H1 (cell line): ENCODE results near the gene DYDC2. TPM values are rescaled to one million over a fixed set of nuclear protein-coding genes. Genes with fewer than 3 reads are reported as not detected.

Experiments
- CTCF ChIA-PET: fragments of 300-600 bp; sonication (Branson Sonifier 250); formaldehyde crosslinking; loops from one replicate; lab custom pipeline; 2021; ENCODE audit not compliant: partially characterized antibody; lab: Charles Lee
- POLR2A ChIA-PET: fragments of 300-600 bp; sonication (Branson Sonifier 250); formaldehyde crosslinking; loops from one replicate; lab custom pipeline; 2021; ENCODE audit warnings: inconsistent platforms; ENCODE audit not compliant: partially characterized antibody; lab: Charles Lee
- DNase-seq, 2 experiments: peaks; one replicate each; pipeline versions ENCODE4 v3.0.0 to v3.0.0-alpha.2; 2010 to 2022; ENCODE audit warnings: low spot score in 2 of 2, low read depth in 1 of 2, mixed read lengths in 1 of 2
- FAIRE-seq: peaks from 2 replicates; lab custom pipeline; 2011; peaks lifted over from hg19 to GRCh38; lab: Jason Lieb, UNC
- H2AFZ ChIP-seq: 2 replicates; pipeline ENCODE4 v1.8.1; 2012; ENCODE audit warnings: low read length, inconsistent platforms
- H2AK5ac ChIP-seq: 2 replicates; pipeline ENCODE4 v1.6.1; 2013; ENCODE audit warnings: low read depth, low read length
- H2BK120ac ChIP-seq: replicated peaks from 2 replicates; pipeline ENCODE3; 2013; ENCODE audit warnings: low read depth, low read length, inconsistent platforms
- H2BK12ac ChIP-seq: 2 replicates; pipeline ENCODE4 v1.6.1; 2013; ENCODE audit warnings: low read depth, low read length
- H2BK15ac ChIP-seq: 2 replicates; pipeline ENCODE4 v1.6.1; 2013; ENCODE audit warnings: low read length
- H2BK20ac ChIP-seq: 2 replicates; pipeline ENCODE4 v1.6.1; 2013; ENCODE audit warnings: low read length
- H2BK5ac ChIP-seq: 2 replicates; pipeline ENCODE4 v1.6.1; 2013; ENCODE audit warnings: low read depth, low read length
- H3K14ac ChIP-seq: 2 replicates; pipeline ENCODE4 v1.6.1; 2013; ENCODE audit warnings: inconsistent platforms; ENCODE audit not compliant: insufficient read length
- H3K18ac ChIP-seq: 2 replicates; pipeline ENCODE4 v1.6.1; 2013; ENCODE audit warnings: low read length; ENCODE audit errors: extremely low read depth
- H3K23ac ChIP-seq: 2 replicates; pipeline ENCODE4 v1.6.1; 2013; ENCODE audit warnings: inconsistent platforms; ENCODE audit not compliant: insufficient read length
- H3K23me2 ChIP-seq: 2 replicates; pipeline ENCODE4 v1.6.1; 2013; ENCODE audit warnings: low read depth, low read length
- H3K27ac ChIP-seq: 2 replicates; pipeline ENCODE4 v1.6.1; 2011; ENCODE audit warnings: low read depth, low read length, inconsistent platforms
- H3K27me3 ChIP-seq, 4 experiments: replicated peaks in 1 of 4; 1 replicate in 1 of 4; 2 replicates in 3 of 4; pipeline versions ENCODE4 v1.6.1 to v1.8.1; 2011 to 2013; ENCODE audit warnings: low read length in 3 of 4, mild to moderate bottlenecking in 3 of 4, inconsistent platforms in 2 of 4, mixed read lengths in 2 of 4, moderate library complexity in 1 of 4; ENCODE audit not compliant: control insufficient read depth in 3 of 4, insufficient read depth in 3 of 4; ENCODE audit errors: extremely low read depth in 1 of 4
- H3K36me3 ChIP-seq, 4 experiments: 2 replicates each; pipeline versions ENCODE4 v1.6.1 to v1.8.1; 2011 to 2013; ENCODE audit warnings: mild to moderate bottlenecking in 4 of 4, low read length in 3 of 4, moderate library complexity in 2 of 4, control low read depth in 1 of 4, inconsistent platforms in 1 of 4; ENCODE audit not compliant: insufficient read depth in 4 of 4, control insufficient read depth in 2 of 4
- H3K4ac ChIP-seq: replicated peaks from 2 replicates; pipeline ENCODE3; 2013; ENCODE audit warnings: low read length, low read depth, mixed read lengths, inconsistent platforms; ENCODE audit not compliant: insufficient read length
- H3K4me1 ChIP-seq, 4 experiments: replicated peaks in 1 of 4; 1 replicate in 1 of 4; 2 replicates in 3 of 4; pipeline versions ENCODE4 v1.6.1 to v1.8.1; 2011 to 2013; ENCODE audit warnings: low read length in 3 of 4, inconsistent platforms in 2 of 4, mixed read lengths in 1 of 4; ENCODE audit not compliant: insufficient read depth in 4 of 4, control insufficient read depth in 3 of 4
- H3K4me2 ChIP-seq, 2 experiments: 2 replicates each; pipeline versions ENCODE4 v1.6.1 to v1.8.1; 2011 to 2013; ENCODE audit warnings: low read depth in 2 of 2, low read length in 2 of 2, control low read depth in 1 of 2, inconsistent platforms in 1 of 2, mild to moderate bottlenecking in 1 of 2; ENCODE audit not compliant: insufficient read depth in 1 of 2
- H3K4me3 ChIP-seq, 4 experiments: fragments of 200-600, 300-600 bp in 1 of 4; sonication (generic), shearing (Covaris generic), sonication (Bioruptor Twin) in 1 of 4; 2 replicates each; pipeline versions ENCODE4 v1.5.1 to v1.8.1; 2011 to 2016; ENCODE audit warnings: low read length in 4 of 4, low read depth in 3 of 4, control low read depth in 2 of 4, inconsistent platforms in 2 of 4, mild to moderate bottlenecking in 2 of 4, mixed read lengths in 1 of 4, moderate library complexity in 1 of 4; ENCODE audit not compliant: insufficient read depth in 2 of 4; ENCODE audit errors: extremely low read depth in 1 of 4
- H3K56ac ChIP-seq: replicated peaks from 2 replicates; pipeline ENCODE3; 2013; ENCODE audit warnings: low read depth, mild to moderate bottlenecking, mixed read lengths, low read length, inconsistent platforms; ENCODE audit not compliant: insufficient read length
- H3K79me1 ChIP-seq: 2 replicates; pipeline ENCODE4 v1.6.1; 2013; ENCODE audit warnings: low read depth, low read length, control low read depth
- H3K79me2 ChIP-seq, 2 experiments: 2 replicates each; pipeline versions ENCODE4 v1.6.1 to v1.8.1; 2012 to 2013; ENCODE audit warnings: low read length in 2 of 2, mild to moderate bottlenecking in 2 of 2, inconsistent platforms in 1 of 2; ENCODE audit not compliant: insufficient read depth in 2 of 2, control insufficient read depth in 1 of 2
- H3K9ac ChIP-seq, 4 experiments: replicated peaks in 1 of 4; 1 replicate in 1 of 4; 2 replicates in 3 of 4; pipeline versions ENCODE4 v1.6.1 to v1.8.1; 2011 to 2013; ENCODE audit warnings: low read depth in 3 of 4, low read length in 3 of 4, control low read depth in 2 of 4, mild to moderate bottlenecking in 2 of 4, moderate library complexity in 2 of 4, inconsistent platforms in 1 of 4; ENCODE audit errors: extremely low read depth in 1 of 4
- H3K9me3 ChIP-seq, 2 experiments: 2 replicates each; pipeline versions ENCODE4 v1.6.1 to v1.8.1; 2012 to 2013; ENCODE audit warnings: mild to moderate bottlenecking in 2 of 2, moderate library complexity in 2 of 2, control low read depth in 1 of 2, inconsistent platforms in 1 of 2, low read depth in 1 of 2, low read length in 1 of 2, mixed read lengths in 1 of 2; ENCODE audit not compliant: insufficient read depth in 2 of 2
- H4K20me1 ChIP-seq, 2 experiments: replicated peaks in 1 of 2; 2 replicates each; pipeline versions ENCODE3 to v1.8.1; 2011 to 2013; ENCODE audit warnings: inconsistent platforms in 2 of 2, low read length in 2 of 2, mild to moderate bottlenecking in 1 of 2; ENCODE audit not compliant: insufficient read depth in 2 of 2, control insufficient read depth in 1 of 2
- H4K5ac ChIP-seq: 2 replicates; pipeline ENCODE4 v1.6.1; 2013; ENCODE audit warnings: low read length, low read depth, mixed read lengths, inconsistent platforms; ENCODE audit not compliant: insufficient read length
- H4K8ac ChIP-seq: 2 replicates; pipeline ENCODE4 v1.8.0; 2013; ENCODE audit warnings: mild to moderate bottlenecking, moderate library complexity, low read length, inconsistent platforms; ENCODE audit not compliant: insufficient read depth; ENCODE audit errors: extremely low read depth
- H4K91ac ChIP-seq: replicated peaks from 2 replicates; pipeline ENCODE3; 2013; ENCODE audit warnings: low read length, mixed read lengths, inconsistent platforms; ENCODE audit not compliant: insufficient read length
- JUN ChIP-seq: IDR thresholded peaks from 2 replicates; pipeline ENCODE4 v1.6.1; 2011; ENCODE audit warnings: low read depth, mild to moderate bottlenecking, improper control_type of control experiment, low read length
- JUND ChIP-seq: IDR thresholded peaks from 2 replicates; pipeline ENCODE4 v1.6.1; 2011; ENCODE audit warnings: mild to moderate bottlenecking, improper control_type of control experiment, low read length
- TAF1 ChIP-seq: IDR thresholded peaks from 2 replicates; pipeline ENCODE4 v1.6.1; 2011; ENCODE audit warnings: mild to moderate bottlenecking, low read depth, low read length
- USF2 ChIP-seq: IDR thresholded peaks from 2 replicates; pipeline ENCODE4 v1.6.1; 2011; ENCODE audit warnings: low read length, improper control_type of control experiment
- WGBS, 2 experiments: shearing (Covaris generic) in 1 of 2; methylation state at CpG; one replicate each; pipeline versions ENCODE4 v1.1.6 to v1.1.7; 2013 to 2015; ENCODE audit warnings: low lambda C conversion rate in 2 of 2, mixed read lengths in 2 of 2, inconsistent platforms in 1 of 2, low coverage in 1 of 2, missing lambda C conversion rate in 1 of 2; ENCODE audit not compliant: insufficient replicate concordance in 2 of 2, insufficient coverage in 1 of 2, insufficient read length in 1 of 2; ENCODE audit errors: extremely low coverage in 1 of 2, missing lambda C conversion rate in 1 of 2; 5-methylcytosine and 5-hydroxymethylcytosine counted together
- polyA plus RNA-seq, 7 experiments: library from polyadenylated mRNA; depleted of rRNA in 3 of 7; stranded (reverse) in 5 of 7; unstranded in 2 of 7; fragments of >200 nt in 5 of 7; fragments of 200-250 nt in 2 of 7; gene quantifications; 1 replicate in 5 of 7; 2 replicates in 1 of 7; 4 replicates in 1 of 7; pipeline versions ENCODE4 v1.2.1 to v1.2.3, GENCODE V29; 2011 to 2013; ENCODE audit warnings: missing spikeins in 2 of 7, mixed read lengths in 2 of 7
- total RNA-seq: library from RNA; stranded (reverse); fragmentation: NEBNext Ultra II Directional; extraction: Animal tissue kit (Norgen Biotek cat#: 25700); gene quantifications from 2 replicates; pipeline ENCODE4 v1.2.1, GENCODE V29; 2021
- TF ChIP-seq, protein P1 (sequence below), 3 experiments: IDR thresholded peaks; 1 replicate in 2 of 3; 2 replicates in 1 of 3; pipeline versions ENCODE4 v1.5.1 to v1.6.1; 2011; ENCODE audit warnings: low read length in 3 of 3, mild to moderate bottlenecking in 3 of 3, inconsistent platforms in 2 of 3, low read depth in 1 of 3, moderate library complexity in 1 of 3; ENCODE audit not compliant: insufficient read depth in 1 of 3; ENCODE audit errors: control extremely low read depth in 1 of 3

The DYDC2 gene
- total and polyA plus RNA-seq, 2 of the 8 experiments (the other 6 are each of a cell fraction or from before 2014, with no cell fraction given) = 1.5 to 5.2 TPM

DNA sequence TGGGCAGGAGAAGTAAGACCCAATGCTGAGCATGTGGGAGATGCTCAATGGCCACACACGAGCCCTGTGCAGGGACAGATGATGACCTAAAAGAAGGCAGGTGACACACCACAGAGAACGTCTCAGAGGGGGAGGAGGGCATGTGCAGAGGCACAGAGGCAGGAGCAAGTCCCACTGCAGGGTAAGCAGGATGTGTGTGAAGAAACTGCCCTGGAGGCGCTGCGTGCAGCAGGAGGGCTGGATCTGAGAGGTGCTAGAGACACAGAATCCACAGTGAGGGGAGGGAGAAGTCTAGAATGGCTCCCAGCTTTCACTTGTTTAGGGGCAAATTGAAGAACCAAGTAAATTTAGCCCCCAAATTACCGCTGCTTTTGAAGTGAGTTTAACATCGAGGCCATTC is 14.9 kb downstream of the DYDC2 start:
- H2BK12ac ChIP-seq = no peak overlapping the region
- DNase-seq (no peak), FAIRE-seq (no peak)
- H3K23me2 ChIP-seq = no peaks in the 10 kb centered on the region
- H4K8ac ChIP-seq = no peak overlapping the region
- no peaks in the 10 kb centered on the region for H3K79me1 ChIP-seq
- ChIA-PET CTCF (interaction anchor here (1.3 kb wide), 3 partner anchors 9 to 111 kb away, joined by 4 read pairs; no protein-coding TSS in a partner anchor), POLR2A (interaction anchor here (0.7 kb wide), 1 partner anchor 14 kb away, joined by 3 read pairs; no protein-coding TSS in a partner anchor)
- H4K5ac ChIP-seq = no peak overlapping the region
- H2BK5ac ChIP-seq = no peak overlapping the region
- H3K79me2 ChIP-seq = no peaks in the 10 kb centered on the region
- WGBS, 2 experiments = 94% methylated on average over 6 of the region's 6 CpGs; no CpG with 5 or more reads in 1 of the 2 experiments
- no peak overlapping the region for H3K4me2 ChIP-seq
- H3K9ac ChIP-seq = no peak overlapping the region
- no peak overlapping the region for H2AK5ac ChIP-seq
- H2BK20ac ChIP-seq = no peak overlapping the region
- H3K36me3 ChIP-seq = peaks cover 0 to 14% (median 2%) of the 10 kb centered on the region in 4 experiments; a peak in 3 of 8 replicates
- no peak overlapping the region for H2BK120ac ChIP-seq
- no peak overlapping the region for H4K91ac ChIP-seq
- no peak overlapping the region for H3K27ac ChIP-seq
- no peak overlapping the region for H3K14ac ChIP-seq
- H3K56ac ChIP-seq = no peak overlapping the region
- H3K18ac ChIP-seq = no peak overlapping the region
- peaks cover 11 to 15% of the 10 kb centered on the region in 2 experiments; a peak in 3 of 4 replicates for H3K9me3 ChIP-seq
- H3K4me1 ChIP-seq = no peaks in the 10 kb centered on the region
- H3K4ac ChIP-seq = no peak overlapping the region
- no peak overlapping the region for H3K4me3 ChIP-seq
- H2AFZ ChIP-seq = no peak overlapping the region
- no peak overlapping the region for H3K23ac ChIP-seq
- no peak overlapping the region; the same call in 1 of the 2 replicates for H2BK15ac ChIP-seq
- no peaks in the 10 kb centered on the region for H4K20me1 ChIP-seq
- H3K27me3 ChIP-seq = no peaks in the 10 kb centered on the region; a peak in 1 of 7 replicates
- no peak for TF ChIP-seq JUN
- TF ChIP-seq TAF1 = no peak
- no peak for TF ChIP-seq USF2
- TF ChIP-seq JUND = no peak
- TF ChIP-seq, protein P1, sequence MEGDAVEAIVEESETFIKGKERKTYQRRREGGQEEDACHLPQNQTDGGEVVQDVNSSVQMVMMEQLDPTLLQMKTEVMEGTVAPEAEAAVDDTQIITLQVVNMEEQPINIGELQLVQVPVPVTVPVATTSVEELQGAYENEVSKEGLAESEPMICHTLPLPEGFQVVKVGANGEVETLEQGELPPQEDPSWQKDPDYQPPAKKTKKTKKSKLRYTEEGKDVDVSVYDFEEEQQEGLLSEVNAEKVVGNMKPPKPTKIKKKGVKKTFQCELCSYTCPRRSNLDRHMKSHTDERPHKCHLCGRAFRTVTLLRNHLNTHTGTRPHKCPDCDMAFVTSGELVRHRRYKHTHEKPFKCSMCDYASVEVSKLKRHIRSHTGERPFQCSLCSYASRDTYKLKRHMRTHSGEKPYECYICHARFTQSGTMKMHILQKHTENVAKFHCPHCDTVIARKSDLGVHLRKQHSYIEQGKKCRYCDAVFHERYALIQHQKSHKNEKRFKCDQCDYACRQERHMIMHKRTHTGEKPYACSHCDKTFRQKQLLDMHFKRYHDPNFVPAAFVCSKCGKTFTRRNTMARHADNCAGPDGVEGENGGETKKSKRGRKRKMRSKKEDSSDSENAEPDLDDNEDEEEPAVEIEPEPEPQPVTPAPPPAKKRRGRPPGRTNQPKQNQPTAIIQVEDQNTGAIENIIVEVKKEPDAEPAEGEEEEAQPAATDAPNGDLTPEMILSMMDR (IDR thresholded peaks at IDR 0.05; ENCODE audit: control extremely low read depth in 1 of 3, insufficient read depth in 1 of 3, low read depth in 1 of 3, low read length in 3 of 3) = no peak
